Peyer's patch (tissue), 4 donors: ENCODE results near the gene EHD4.

Experiments used
- CTCF ChIP-seq, 6 experiments: fragments of 450-650 bp in 4 of 6; fragments of 200-600 bp in 2 of 6; sonication (generic) in 1 of 6; IDR thresholded peaks; one replicate each; pipeline ENCODE4 v1.5.1; 2017 to 2019; ENCODE audit warnings: antibody characterized with exemption in 6 of 6, mild to moderate bottlenecking in 3 of 6, moderate library complexity in 1 of 6
- POLR2A ChIP-seq, 2 donors: fragments of 450-650 bp; IDR thresholded peaks; one replicate each; pipeline ENCODE4 v1.5.1; 2017; ENCODE audit warnings: antibody characterized with exemption in 2 of 2, mild to moderate bottlenecking in 2 of 2, moderate library complexity in 2 of 2

GRCh38 chr15:41977757-41978383, 5.5 kb upstream of the EHD4 start:
- no peak for TF ChIP-seq CTCF (IDR thresholded peaks at IDR 0.05)
- no peak for TF ChIP-seq POLR2A (IDR thresholded peaks at IDR 0.05)
